Ishikawa (cell line): ENCODE data around the gene NT5DC3.

Experiments used
- CEBPB ChIP-seq: IDR thresholded peaks from 2 replicates; pipeline ENCODE4 v1.6.1; 2012
- MAX ChIP-seq: IDR thresholded peaks from 2 replicates; pipeline ENCODE4 v1.6.1; 2012
- RAD21 ChIP-seq: IDR thresholded peaks from 2 replicates; pipeline ENCODE4 v1.6.1; 2012; ENCODE audit warnings: low read depth
- TCF12 ChIP-seq: IDR thresholded peaks from 2 replicates; pipeline ENCODE4 v1.6.1; 2012; ENCODE audit warnings: low read depth
- USF1 ChIP-seq: IDR thresholded peaks from 2 replicates; pipeline ENCODE4 v1.6.1; 2012
- YY1 ChIP-seq: IDR thresholded peaks from 2 replicates; pipeline ENCODE4 v1.6.1; 2012; ENCODE audit warnings: low read depth

- no peak for TF ChIP-seq YY1
- TF ChIP-seq MAX, result no peak
- no peak for TF ChIP-seq CEBPB
- TF ChIP-seq RAD21, result no peak
- no peak for TF ChIP-seq USF1
- no peak for TF ChIP-seq TCF12
Observed at GRCh38 chr12:103813426-103813825, 27.6 kb downstream of the NT5DC3 start.
